K562 (cell line): Measurements from ENCODE around the gene TKTL1. TPM values are rescaled to one million over a fixed set of nuclear protein-coding genes. Genes with fewer than 3 reads are reported as not detected.

ENCODE experiments used
- CEBPB ChIP-seq: fragments of 450-650 bp; IDR thresholded peaks from 2 replicates; pipeline ENCODE4 v1.6.1; 2016; ENCODE audit warnings: missing genetic modification characterization, missing compliant biosample characterization
- EGR1 ChIP-seq: fragments of 450-650 bp; conservative IDR thresholded peaks from 2 replicates; pipeline ENCODE4 v1.6.1; 2017; ENCODE audit warnings: mild to moderate bottlenecking
- ELF2 ChIP-seq: fragments of 250-450 bp; sonication (Bioruptor Pico); IDR thresholded peaks from 2 replicates; pipeline ENCODE4 v1.5.0; 2021; ENCODE audit warnings: mild to moderate bottlenecking
- FOXA1 ChIP-seq: fragments of 450-650 bp; IDR thresholded peaks from 2 replicates; pipeline ENCODE4 v1.6.1; 2016; ENCODE audit warnings: mild to moderate bottlenecking, borderline replicate concordance
- HMG20B ChIP-seq: fragments of 250-450 bp; sonication (Bioruptor Pico); IDR thresholded peaks from 2 replicates; pipeline ENCODE4 v1.5.0; 2021; ENCODE audit warnings: mild to moderate bottlenecking
- MBD2 ChIP-seq: sonication (generic); IDR thresholded peaks from 2 replicates; pipeline ENCODE4 v1.6.1; 2016; ENCODE audit warnings: low read depth, borderline replicate concordance
- RFX5 ChIP-seq: IDR thresholded peaks from 2 replicates; pipeline ENCODE4 v1.6.1; 2011; ENCODE audit warnings: low read depth, mild to moderate bottlenecking, improper control_type of control experiment, low read length
- SAFB2 ChIP-seq: fragments of 200-400 bp; formaldehyde crosslinking; IDR thresholded peaks from 2 replicates; pipeline ENCODE4 v1.6.1; 2018; ENCODE audit warnings: borderline replicate concordance, low read length, low read depth, moderate library complexity; ENCODE audit not compliant: severe bottlenecking
- SRF ChIP-seq, 2 experiments: fragments of 250-450, 450-650 bp in 1 of 2; sonication (Bioruptor Pico) in 1 of 2; sonication (generic) in 1 of 2; formaldehyde crosslinking; IDR thresholded peaks; 2 replicates each; pipeline versions ENCODE4 v1.5.0 to v1.5.1; 2020 to 2022; ENCODE audit warnings: mild to moderate bottlenecking in 1 of 2, missing genetic modification reagents in 1 of 2
- SUPT5H ChIP-seq: fragments of 450-650 bp; IDR thresholded peaks from 2 replicates; pipeline ENCODE4 v1.6.1; 2016
- TAF1 ChIP-seq: IDR thresholded peaks from 2 replicates; pipeline ENCODE4 v1.6.1; 2011; ENCODE audit warnings: mild to moderate bottlenecking, low read length, moderate library complexity; ENCODE audit not compliant: insufficient read depth, control insufficient read depth, severe bottlenecking; ENCODE audit errors: extremely low read depth
- TAF9B ChIP-seq: fragments of 450-650 bp; IDR thresholded peaks from 2 replicates; pipeline ENCODE4 v1.6.1; 2018; ENCODE audit warnings: mild to moderate bottlenecking; ENCODE audit not compliant: partially characterized antibody
- U2AF1 ChIP-seq: fragments of 200-400 bp; formaldehyde crosslinking; optimal IDR thresholded peaks from 2 replicates; pipeline ENCODE3; 2017; ENCODE audit warnings: mild to moderate bottlenecking, low read depth, low read length, moderate library complexity
- YY1 ChIP-seq, 3 experiments: IDR thresholded peaks; 2 replicates each; pipeline ENCODE4 v1.6.1; 2011; ENCODE audit warnings: low read length in 2 of 3, mild to moderate bottlenecking in 2 of 3, moderate library complexity in 2 of 3, borderline replicate concordance in 1 of 3, control low read depth in 1 of 3, low read depth in 1 of 3; ENCODE audit not compliant: insufficient read depth in 3 of 3, insufficient replicate concordance in 2 of 3, control insufficient read depth in 1 of 3, insufficient read length in 1 of 3; ENCODE audit errors: extremely low read depth in 1 of 3
- ZFP1 ChIP-seq: fragments of 450-650 bp; formaldehyde crosslinking; IDR thresholded peaks from 2 replicates; pipeline ENCODE4 v1.4.0; 2020; ENCODE audit warnings: mild to moderate bottlenecking, mixed read lengths
- ZFP30 ChIP-seq: fragments of 250-450 bp; sonication (Bioruptor Pico); IDR thresholded peaks from 2 replicates; pipeline ENCODE4 v1.8.0; 2022; ENCODE audit warnings: moderate library complexity, mild to moderate bottlenecking, inconsistent platforms, borderline replicate concordance
- ZNF12 ChIP-seq: sonication (generic); formaldehyde crosslinking; IDR thresholded peaks from 2 replicates; pipeline ENCODE4 v1.4.0; 2020; ENCODE audit warnings: mild to moderate bottlenecking, missing genetic modification reagents
- ZNF232 ChIP-seq: sonication (generic); formaldehyde crosslinking; IDR thresholded peaks from 2 replicates; pipeline ENCODE4 v1.8.0; 2022; ENCODE audit warnings: mild to moderate bottlenecking, missing genetic modification reagents
- ZNF76 ChIP-seq: fragments of 250-450 bp; sonication (Bioruptor Pico); IDR thresholded peaks from 2 replicates; pipeline ENCODE4 v1.4.0; 2020; ENCODE audit warnings: mild to moderate bottlenecking, moderate library complexity, borderline replicate concordance
- polyA plus RNA-seq, 8 experiments: library from polyadenylated mRNA; depleted of rRNA in 4 of 8; stranded (reverse) in 5 of 8; unstranded in 3 of 8; fragments of >200 nt; fragmentation: Nextera tagmentation in 2 of 8; fragmentation: Illumina TruSeq in 1 of 8; extraction: Ambion mirVana in 2 of 8; extraction: Trizol in 1 of 8; gene quantifications; 2 replicates each; pipeline versions ENCODE4 v1.2.1 to v1.2.3, GENCODE V29; 2011 to 2014; ENCODE audit warnings: inconsistent platforms in 1 of 8, missing spikeins in 1 of 8
- total RNA-seq, 7 experiments: library from RNA; depleted of rRNA in 6 of 7; stranded (reverse); fragments of >200 nt in 6 of 7; fragmentation: Illumina TruSeq in 2 of 7; extraction: Trizol in 2 of 7; gene quantifications; 2 replicates each; pipeline versions ENCODE4 v1.2.1 to v1.2.3, GENCODE V29; 2011 to 2021; ENCODE audit warnings: low replicate concordance in 1 of 7
- TF ChIP-seq, protein P1 (sequence below), 2 experiments: fragments of 450-650 bp; formaldehyde crosslinking in 1 of 2; IDR thresholded peaks; 2 replicates each; pipeline versions ENCODE4 v1.4.0 to v1.6.1; 2014 to 2020; ENCODE audit warnings: mild to moderate bottlenecking in 2 of 2, borderline replicate concordance in 1 of 2, low read depth in 1 of 2

The TKTL1 gene
- total and polyA plus RNA-seq, 9 of the 15 experiments (the other 6 are each of a cell fraction or from before 2014, with no cell fraction given) = 0.18 to 0.71 (median 0.38) TPM

GRCh38 chrX:154371017-154371788 is 75.6 kb downstream of the TKTL1 start (continued):
- TF ChIP-seq, protein P1, sequence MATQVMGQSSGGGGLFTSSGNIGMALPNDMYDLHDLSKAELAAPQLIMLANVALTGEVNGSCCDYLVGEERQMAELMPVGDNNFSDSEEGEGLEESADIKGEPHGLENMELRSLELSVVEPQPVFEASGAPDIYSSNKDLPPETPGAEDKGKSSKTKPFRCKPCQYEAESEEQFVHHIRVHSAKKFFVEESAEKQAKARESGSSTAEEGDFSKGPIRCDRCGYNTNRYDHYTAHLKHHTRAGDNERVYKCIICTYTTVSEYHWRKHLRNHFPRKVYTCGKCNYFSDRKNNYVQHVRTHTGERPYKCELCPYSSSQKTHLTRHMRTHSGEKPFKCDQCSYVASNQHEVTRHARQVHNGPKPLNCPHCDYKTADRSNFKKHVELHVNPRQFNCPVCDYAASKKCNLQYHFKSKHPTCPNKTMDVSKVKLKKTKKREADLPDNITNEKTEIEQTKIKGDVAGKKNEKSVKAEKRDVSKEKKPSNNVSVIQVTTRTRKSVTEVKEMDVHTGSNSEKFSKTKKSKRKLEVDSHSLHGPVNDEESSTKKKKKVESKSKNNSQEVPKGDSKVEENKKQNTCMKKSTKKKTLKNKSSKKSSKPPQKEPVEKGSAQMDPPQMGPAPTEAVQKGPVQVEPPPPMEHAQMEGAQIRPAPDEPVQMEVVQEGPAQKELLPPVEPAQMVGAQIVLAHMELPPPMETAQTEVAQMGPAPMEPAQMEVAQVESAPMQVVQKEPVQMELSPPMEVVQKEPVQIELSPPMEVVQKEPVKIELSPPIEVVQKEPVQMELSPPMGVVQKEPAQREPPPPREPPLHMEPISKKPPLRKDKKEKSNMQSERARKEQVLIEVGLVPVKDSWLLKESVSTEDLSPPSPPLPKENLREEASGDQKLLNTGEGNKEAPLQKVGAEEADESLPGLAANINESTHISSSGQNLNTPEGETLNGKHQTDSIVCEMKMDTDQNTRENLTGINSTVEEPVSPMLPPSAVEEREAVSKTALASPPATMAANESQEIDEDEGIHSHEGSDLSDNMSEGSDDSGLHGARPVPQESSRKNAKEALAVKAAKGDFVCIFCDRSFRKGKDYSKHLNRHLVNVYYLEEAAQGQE (IDR thresholded peaks at IDR 0.05; ENCODE audit: borderline replicate concordance) = no peak
- TF ChIP-seq, protein P1 (CRISPR knock-in tag; IDR thresholded peaks at IDR 0.05; ENCODE audit: low read depth) = no peak
- TF ChIP-seq ZNF76 (CRISPR knock-in tag) (no peak), RFX5 (no peak), ELF2 (CRISPR knock-in tag) (no peak), ZFP30 (CRISPR knock-in tag) (no peak), ZNF12 (peak; percentile 74; the same call in 1 of the 2 replicates), CEBPB (tag) (no peak), YY1 (IDR thresholded peaks at IDR 0.05; ENCODE audit: borderline replicate concordance in 1 of 3, control insufficient read depth in 1 of 3, extremely low read depth in 1 of 3, insufficient read depth in 3 of 3, insufficient read length in 1 of 3, insufficient replicate concordance in 2 of 3, low read depth in 1 of 3, low read length in 2 of 3) (peak in 2 of 3 experiments; percentile 84 to 90), TAF9B (no peak), U2AF1 (no peak), FOXA1 (no peak), TAF1 (peak; percentile 93), EGR1 (no peak; the same call in 1 of the 2 replicates), HMG20B (CRISPR knock-in tag) (no peak), SAFB2 (no peak), SUPT5H (peak; percentile 98), ZNF232 (CRISPR knock-in tag) (no peak), ZFP1 (CRISPR knock-in tag) (no peak), MBD2 (no peak; the same call in 1 of the 2 replicates), SRF (CRISPR knock-in tag; IDR thresholded peaks at IDR 0.05) (no peak)
